HG02759 (cell line): ENCODE data around the gene NCAM1.

Experiments
- ATAC-seq: cut with Tn5 transposase; IDR thresholded peaks from one replicate; pipeline ENCODE4 v1.9.1; 2021; ENCODE audit warnings: mild to moderate bottlenecking, moderate library complexity; ENCODE audit not compliant: unreplicated experiment

NCAM1 gene

GRCh38 chr11:113272927-113273615 lies 311.9 kb downstream of the NCAM1 start:
- no peak for ATAC-seq

GRCh38 chr11:113273720-113274119 lies 312.5 kb downstream of the NCAM1 start:
- no peak for ATAC-seq

DNA sequence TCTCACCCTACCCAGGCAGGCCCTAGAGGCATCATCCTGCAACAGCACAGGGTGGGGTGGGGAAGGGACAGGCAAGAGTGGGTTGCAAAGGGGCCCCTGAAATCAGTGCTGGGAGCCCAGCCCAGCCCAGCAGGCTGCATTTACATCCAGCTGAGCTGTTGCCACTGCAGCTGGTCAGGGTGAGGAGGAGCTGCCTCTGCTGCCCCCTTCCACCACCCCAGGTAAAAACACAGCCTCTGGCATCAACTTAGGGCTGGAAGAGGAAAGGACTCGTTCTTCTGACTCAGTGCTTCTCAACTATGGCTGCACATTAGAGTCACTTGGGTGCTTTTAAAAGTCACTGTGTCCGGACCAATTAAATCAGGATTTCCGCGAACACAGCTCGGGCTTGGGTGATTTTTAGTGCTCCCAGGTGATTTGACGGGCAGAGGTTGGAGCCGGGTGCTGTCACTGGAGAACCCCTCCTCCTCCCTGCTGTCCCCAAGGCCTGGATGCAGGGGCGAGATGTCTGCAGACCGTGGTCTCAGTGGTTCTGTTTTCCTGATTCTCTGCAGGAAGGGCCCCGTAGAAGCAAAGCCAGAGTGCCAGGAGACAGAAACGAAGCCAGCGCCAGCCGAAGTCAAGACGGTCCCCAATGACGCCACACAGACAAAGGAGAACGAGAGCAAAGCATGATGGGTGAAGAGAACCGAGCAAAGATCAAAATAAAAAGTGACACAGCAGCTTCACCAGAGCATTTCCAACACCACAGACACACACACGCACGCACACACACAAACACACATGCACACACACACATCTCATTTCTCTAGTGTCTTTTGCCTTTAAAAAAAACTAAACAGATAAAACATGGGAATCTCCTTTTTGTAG lies 313.7 kb downstream of the NCAM1 start:
- ATAC-seq: no peak

- ATAC-seq: no peak
These were observed 314.4 kb downstream of the NCAM1 start for GRCh38 chr11:113275602-113276001.

GRCh38 chr11:113276466-113276865 lies 315.2 kb downstream of the NCAM1 start:
- no peak for ATAC-seq

GRCh38 chr11:113277907-113278306 lies 316.7 kb downstream of the NCAM1 start:
- no peak for ATAC-seq

DNA sequence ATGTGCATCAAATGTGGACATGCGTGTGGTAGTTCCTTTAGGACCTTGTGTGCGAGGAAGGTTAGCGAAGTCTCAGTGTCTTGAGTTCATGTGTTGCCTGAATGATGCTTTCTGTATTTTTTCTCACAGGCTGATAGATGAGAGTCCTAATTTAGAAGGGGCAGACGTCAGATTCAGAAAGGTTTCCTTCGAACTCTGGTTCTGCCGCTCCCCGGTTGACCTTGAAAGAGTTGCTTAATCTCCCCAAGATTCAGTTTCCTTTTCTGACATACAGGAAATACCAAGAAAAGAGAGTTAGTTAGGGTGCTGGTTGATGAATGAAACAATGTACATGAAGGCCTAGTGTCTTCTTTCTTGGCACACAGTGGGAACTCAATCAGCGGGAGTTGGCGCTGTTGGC lies 317.3 kb downstream of the NCAM1 start:
- ATAC-seq: no peak

- ATAC-seq: no peak
These were observed 317.7 kb downstream of the NCAM1 start for GRCh38 chr11:113278925-113279324.

DNA sequence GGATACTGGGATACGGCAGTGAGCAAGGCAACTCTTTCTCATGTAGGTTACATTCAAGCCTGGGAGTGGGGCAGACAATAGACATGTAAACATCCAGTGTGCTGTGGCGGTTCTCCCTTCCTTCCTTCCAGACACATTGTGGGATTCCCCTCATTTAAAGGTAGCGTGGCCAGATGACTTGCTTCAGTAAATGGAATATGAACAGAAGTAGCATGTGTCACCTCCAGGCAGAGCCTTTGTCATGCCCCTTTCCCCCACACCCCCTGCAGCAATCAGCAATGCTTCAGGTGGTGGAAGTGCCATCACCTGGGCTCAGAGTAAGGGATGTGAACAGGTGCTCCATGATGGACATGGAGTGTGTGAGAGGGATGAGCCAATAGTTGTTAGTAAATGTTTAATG lies 318.4 kb downstream of the NCAM1 start:
- no peak for ATAC-seq

GRCh38 chr11:113281052-113281725 lies 320.0 kb downstream of the NCAM1 start:
- ATAC-seq: no peak

GRCh38 chr11:113282898-113283437 lies 321.7 kb downstream of the NCAM1 start:
- no peak for ATAC-seq

- no peak for ATAC-seq
These were observed 322.7 kb downstream of the NCAM1 start for GRCh38 chr11:113283881-113284280.

GRCh38 chr11:113286009-113286408 lies 324.8 kb downstream of the NCAM1 start:
- no peak for ATAC-seq

DNA sequence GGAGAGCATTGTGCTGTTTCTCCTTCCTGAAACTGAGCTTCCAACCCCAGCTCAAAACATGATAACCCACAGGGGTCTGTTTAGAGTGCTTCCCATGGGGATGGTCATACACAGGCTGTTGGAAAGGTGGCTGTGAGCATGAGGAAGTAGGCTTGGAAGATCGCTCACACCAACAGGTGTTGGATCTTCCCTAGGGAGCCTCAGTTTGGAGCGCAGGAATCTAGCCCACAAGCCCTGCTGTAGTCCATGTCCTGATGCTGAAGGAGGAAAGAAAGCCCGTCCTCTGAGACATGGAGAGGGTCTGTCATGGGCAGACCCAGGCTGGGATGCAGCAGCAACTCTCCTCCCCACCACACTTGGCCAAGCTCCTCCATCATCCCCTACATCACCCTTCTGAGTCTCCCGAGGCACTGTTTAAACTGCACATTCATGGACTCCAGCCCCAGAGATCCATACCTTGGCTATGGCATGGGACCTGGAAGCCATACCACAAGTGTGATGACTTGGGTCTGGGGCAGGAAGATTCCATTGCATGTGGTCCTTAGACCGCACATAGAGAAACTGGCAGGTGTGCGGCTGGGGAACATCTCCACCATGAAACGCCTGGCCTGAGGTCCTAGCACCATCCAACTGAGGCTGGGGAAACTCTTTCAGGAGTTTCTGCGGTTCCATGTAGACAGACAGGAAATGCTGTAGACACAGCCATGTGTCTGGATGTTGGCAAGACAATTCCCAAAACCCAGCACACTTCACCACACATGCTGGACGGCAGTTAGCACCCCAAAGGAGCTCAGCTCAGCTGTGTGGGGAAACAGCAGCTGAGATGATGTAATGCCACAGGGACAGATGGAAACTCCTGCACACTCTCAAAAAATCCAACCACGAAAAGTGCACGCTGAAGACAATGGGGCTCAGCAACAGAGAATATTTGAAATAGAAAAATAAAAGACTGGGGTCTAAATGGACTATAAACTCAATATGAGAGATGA lies 325.6 kb downstream of the NCAM1 start:
- no peak for ATAC-seq

- ATAC-seq: no peak
These were observed 326.6 kb downstream of the NCAM1 start for GRCh38 chr11:113287801-113288200.

GRCh38 chr11:113288286-113288863 lies 327.2 kb downstream of the NCAM1 start:
- ATAC-seq: no peak

DNA sequence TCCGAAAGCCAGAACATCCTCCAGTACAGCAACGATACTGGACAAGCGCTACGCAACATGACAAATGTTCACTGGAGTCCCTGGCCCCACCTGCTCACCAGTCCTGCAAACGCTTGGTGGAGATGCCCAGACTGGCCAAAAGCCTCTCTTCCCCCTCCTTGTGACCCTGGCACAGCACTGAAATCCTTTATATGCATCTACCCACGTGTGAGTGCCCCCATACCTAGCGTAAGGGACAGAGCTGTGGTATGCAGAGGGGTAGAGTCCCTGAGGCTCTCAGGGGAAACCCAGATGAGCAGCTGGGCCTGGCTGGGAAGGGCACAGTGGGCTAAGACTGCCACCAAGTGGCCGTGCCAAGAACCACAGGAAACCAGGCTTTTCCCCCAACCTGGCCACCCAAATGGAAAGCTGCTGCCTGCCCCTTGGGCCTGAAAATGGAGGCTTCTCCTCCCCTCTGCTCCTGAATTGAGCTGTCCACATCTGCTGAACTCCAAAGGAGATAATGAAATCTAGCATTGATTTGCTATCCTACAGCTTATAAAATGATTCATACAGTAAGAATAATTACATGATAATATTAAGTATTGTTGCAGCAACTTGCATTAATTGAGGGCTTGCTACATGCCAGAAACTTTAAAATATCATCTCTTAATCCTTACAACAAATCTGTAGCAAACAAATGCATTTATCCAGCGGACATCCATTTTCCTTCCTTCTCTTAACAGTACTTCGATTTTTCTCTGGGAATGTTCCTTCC lies 328.4 kb downstream of the NCAM1 start:
- peak; percentile 96 for ATAC-seq

GRCh38 chr11:113293936-113294335 lies 332.7 kb downstream of the NCAM1 start:
- ATAC-seq: no peak

- ATAC-seq: no peak
These were observed 334.8 kb downstream of the NCAM1 start for GRCh38 chr11:113295993-113296392.
